Activated CD8-positive, alpha-beta memory T cell treated with anti-CD3 and anti-CD28 coated beads for 4 hours (primary cell): ENCODE data around the gene CFDP1.

Experiments used
- DNase-seq, 2 donors: peaks; one replicate each; pipeline ENCODE4 v3.0.0-alpha.2; 2020; ENCODE audit warnings: low read depth in 2 of 2

CFDP1 gene

DNA sequence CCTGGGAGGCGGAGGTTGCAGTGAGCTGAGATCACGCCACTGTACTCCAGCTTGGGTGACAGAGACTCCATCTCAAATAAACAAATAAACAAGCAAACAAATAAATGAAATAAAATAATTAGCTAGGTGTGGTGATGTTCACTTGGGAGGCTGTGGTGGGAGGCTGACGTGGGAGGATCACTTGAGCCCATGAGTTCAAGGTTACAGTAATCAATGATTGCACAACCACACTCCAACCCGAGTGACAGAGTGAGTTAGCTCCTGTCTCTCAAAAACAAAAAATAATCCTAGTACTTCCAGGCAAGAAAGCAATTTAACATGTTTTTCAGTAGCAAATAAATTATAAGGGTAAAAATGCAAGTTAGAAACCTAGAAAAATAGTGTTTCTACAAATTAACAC is 26.4 kb downstream of the CFDP1 start:
- DNase-seq: no peak

DNA sequence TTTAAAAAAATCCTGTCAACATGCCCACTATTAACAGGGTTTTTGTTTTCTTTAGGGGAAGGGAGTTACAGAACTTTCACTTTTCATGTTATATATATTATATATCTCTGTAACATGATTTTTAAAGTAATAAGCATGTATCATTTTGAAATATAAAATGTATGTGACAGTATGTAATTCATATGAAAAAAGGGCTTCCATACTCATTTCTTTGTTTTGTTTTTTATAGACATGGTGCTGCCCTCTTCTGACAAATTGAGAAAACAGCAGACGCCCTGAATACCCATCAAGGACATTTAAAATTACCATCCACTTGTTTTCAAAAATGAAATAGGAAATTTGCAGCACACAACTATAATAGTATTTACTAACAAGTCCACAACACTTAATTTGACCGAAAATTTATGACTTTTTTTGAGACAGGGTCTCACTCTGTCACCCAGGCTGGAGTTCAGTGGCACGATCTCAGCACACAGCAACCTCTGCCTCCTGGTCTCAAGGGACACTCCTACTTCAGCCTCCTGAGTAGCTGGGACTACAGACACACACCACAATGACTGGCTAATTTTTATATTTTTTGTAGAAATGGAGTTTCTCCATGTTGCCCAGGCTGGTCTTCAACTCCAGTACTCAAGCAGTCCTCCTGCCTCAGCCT is 30.4 kb downstream of the CFDP1 start:
- DNase-seq: no peak

DNA sequence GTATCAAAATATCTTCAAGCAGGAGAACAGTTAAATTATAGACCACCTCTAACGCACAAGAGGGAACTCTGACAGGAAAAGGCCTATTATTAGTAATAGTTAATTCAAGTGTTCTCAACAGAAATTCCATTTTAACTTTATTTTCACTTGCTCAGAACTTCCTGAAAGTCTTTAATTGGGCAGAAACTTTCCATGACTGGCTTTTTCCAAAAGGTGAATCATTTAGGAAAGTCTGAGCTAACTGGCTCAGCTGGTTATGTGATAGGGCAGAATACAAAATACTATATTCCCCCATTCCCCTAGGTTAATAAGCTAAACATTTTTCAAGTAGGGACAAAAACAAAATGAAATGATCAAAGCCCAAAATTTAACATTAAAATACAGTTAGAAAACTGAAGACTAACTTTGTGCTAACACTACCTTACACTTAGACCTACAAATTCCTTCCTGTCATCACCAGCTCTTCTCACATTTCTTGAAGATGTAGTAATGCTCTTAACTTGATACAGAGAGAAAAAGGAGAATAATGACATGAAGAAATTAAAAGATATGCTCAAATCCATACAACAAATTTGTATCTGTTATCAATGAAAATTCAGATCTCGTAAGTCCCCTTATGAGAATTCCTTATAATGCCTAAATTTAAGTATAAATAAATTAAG is 31.0 kb downstream of the CFDP1 start:
- DNase-seq: no peak

- DNase-seq: no peak
Observed at GRCh38 chr16:75401691-75402090, 31.6 kb downstream of the CFDP1 start.

- no peak for DNase-seq
Observed at GRCh38 chr16:75398333-75398732, 35.0 kb downstream of the CFDP1 start.

DNA sequence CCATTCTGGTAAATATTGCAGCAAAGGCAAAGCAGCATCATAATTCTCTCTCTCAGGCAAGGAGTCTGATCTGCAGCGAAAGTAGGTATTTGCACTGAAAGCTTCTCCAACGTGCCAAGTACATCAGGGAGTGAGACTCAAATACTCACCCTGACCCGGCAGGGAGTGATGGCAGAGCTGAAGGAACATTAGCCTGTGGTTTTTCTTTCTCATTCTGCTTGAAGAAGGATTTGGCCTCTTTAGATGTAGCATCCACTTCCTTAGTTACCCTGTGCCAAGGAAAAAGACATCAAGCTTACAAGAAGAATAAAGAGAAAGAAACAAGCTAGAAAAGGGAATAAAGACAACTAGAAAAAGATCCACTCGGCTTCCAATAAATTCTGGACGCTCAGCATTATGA is 38.4 kb downstream of the CFDP1 start:
- DNase-seq: no peak

GRCh38 chr16:75392906-75393305 is 40.4 kb downstream of the CFDP1 start:
- DNase-seq: no peak

GRCh38 chr16:75390926-75391653 is 42.2 kb downstream of the CFDP1 start:
- DNase-seq: no peak

DNA sequence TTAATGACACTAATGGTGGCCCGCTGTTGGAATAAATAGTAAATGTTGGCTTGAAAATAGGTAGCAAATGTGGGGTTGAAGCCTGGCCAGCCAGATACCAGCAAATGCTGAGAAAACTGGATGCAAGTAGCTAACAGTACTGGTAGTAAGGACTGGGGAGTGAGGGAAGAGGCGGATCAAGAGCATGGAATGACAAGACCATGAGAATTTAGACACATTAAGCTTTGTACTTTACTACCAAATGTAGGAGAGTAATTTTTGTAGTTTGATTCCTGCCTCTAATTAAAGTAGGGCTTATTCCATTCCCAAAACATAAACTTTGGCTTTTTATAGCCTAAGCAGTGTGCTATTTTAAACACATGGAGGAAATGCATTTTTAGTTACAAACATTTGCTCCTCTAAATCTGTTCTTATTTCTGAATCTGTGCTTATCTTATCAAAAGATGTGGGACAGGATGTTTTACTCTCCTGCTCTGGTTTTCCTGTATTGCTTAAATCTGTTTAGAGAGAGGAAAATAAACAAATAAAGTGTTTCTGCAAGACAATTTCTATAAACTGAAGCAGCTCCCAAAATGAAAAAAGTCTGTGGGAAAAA is 44.1 kb downstream of the CFDP1 start:
- no peak for DNase-seq

- DNase-seq: no peak
Observed at GRCh38 chr16:75387951-75388350, 45.4 kb downstream of the CFDP1 start.

GRCh38 chr16:75385507-75386152 is 47.7 kb downstream of the CFDP1 start:
- no peak for DNase-seq

- DNase-seq: no peak
Observed at GRCh38 chr16:75383141-75383540, 50.2 kb downstream of the CFDP1 start.

DNA sequence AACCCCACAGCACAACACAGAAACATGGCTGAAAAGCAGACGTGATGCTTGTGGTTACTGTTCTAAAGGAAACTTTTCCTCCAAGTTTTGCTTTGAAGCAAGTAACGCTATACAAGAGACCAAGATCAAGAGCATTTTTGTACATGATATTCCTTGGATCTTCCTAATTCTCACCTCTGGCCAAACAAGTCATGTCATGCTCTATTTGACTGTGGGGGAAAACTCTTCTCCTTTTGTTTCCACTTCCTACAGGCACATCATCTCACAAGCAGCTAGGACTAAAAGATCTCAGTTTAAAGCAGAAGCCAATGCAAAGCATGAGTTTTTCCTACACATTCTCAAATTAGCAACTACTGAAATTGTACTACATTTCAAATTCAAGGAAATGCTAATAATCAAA is 50.7 kb downstream of the CFDP1 start:
- DNase-seq: no peak

DNA sequence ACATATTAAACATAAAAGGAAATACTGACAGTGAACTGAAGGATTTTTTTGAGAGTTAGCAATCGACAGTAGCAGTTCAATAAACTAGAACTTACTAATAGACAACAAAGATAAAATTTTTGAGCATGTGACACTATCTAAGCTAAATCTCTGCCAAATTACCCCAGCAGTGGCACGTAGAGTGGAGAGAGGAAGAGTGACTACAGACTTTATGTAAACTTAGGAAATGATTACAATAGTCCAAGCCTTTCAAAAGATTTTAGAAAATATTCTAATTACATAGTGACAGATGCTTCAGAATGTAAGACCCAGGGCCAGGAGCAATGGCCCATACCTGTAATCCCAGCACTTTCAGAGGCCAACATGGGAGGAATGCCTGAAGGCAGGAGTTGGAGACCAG is 52.4 kb downstream of the CFDP1 start:
- DNase-seq: no peak

DNA sequence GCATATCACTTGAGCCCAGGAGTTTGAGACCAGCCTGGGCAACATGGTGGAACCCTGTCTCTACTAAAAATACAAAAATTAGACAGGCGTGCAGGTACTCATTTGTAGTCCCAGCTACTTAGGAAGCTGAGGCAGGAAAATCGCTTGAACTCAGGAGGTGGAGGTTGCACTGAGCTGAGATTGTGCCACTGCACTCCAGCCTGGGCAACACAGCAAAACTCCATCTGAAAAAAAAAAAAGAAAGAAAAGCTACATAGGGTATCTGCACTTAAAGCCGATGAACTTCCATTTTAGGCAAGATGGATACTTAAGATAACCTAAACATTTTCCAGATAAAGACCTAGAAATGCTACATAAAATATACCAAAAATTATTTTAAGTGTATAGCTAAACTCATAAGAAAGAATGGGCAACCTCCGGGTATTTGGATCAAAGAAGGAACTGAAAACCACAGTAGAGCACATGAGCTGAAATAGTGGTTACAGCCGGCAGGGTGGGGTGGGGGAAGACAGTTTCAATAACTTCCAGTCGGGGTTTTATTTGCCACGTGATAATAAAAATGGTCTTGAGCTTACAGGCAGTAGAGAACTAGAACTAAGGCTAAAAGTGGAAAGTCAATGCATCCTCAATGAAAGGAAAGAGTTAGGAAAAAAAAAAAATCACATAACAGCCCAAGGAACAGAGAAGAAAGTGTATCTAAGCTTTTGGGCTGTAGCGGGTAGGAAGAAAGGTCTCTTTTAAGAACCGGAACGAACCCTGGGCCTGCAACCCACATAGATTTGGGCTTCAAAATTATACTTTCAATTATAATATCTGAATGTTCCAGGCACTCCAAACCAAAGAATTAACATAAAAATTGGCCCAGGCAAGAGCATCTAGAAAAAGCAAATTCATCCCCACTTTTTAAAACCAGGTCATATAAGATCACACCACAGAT is 53.1 kb downstream of the CFDP1 start:
- peak in 1 of 2 donors; percentile 1 for DNase-seq

GRCh38 chr16:75379339-75379738 is 54.0 kb downstream of the CFDP1 start:
- no peak for DNase-seq

GRCh38 chr16:75378616-75379015 is 54.7 kb downstream of the CFDP1 start:
- DNase-seq: no peak

- DNase-seq: no peak
Observed at GRCh38 chr16:75377729-75378386, 55.4 kb downstream of the CFDP1 start.

GRCh38 chr16:75376475-75377161 is 56.7 kb downstream of the CFDP1 start:
- DNase-seq: no peak

DNA sequence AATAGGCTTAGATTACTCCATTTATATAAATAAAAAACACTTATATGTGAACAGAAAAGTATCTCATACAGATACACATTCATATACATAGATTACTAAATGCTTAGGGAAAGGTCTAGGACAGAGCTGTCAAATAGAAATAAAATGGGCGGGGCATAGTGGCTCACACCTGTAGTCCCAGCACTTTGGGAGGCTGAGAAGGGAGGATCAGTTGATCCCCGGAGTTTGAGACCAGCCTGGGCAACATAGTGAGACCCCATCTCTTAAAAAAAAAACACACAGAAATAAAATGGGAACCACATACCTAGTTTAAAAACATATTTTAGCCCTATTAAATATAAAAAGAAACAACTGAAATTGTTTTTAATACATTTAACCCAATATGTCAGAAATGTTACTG is 58.9 kb downstream of the CFDP1 start:
- no peak for DNase-seq
